ENCODE data around the gene STXBP5.

The STXBP5 gene

GRCh38 chr6:147204060-147204785 is at the start of gene STXBP5:
Gene STXBP5, plus strand, starts transcription at chr6:147204417. Its CDS starts 116 bp downstream, at chr6:147204533.
- DNase-seq (ENCODE audit: low spot score) = peak; percentile 34

- no peak for DNase-seq (ENCODE audit: low spot score)
These were observed 49.8 kb upstream of the STXBP5 start for GRCh38 chr6:147154454-147154853.

- no peak for DNase-seq (ENCODE audit: low spot score)
These were observed 48.0 kb upstream of the STXBP5 start for GRCh38 chr6:147156218-147156617.

GRCh38 chr6:147156799-147157382 is 47.3 kb upstream of the STXBP5 start:
- DNase-seq (ENCODE audit: low spot score) = no peak

GRCh38 chr6:147157930-147158329 is 46.3 kb upstream of the STXBP5 start:
- DNase-seq (ENCODE audit: low spot score) = no peak

GRCh38 chr6:147158881-147159280 is 45.3 kb upstream of the STXBP5 start:
- DNase-seq (ENCODE audit: low spot score) = no peak

GRCh38 chr6:147159536-147160374 is 44.5 kb upstream of the STXBP5 start:
- DNase-seq (ENCODE audit: low spot score) = no peak

- DNase-seq (ENCODE audit: low spot score) = no peak
These were observed 43.6 kb upstream of the STXBP5 start for GRCh38 chr6:147160593-147160992.

GRCh38 chr6:147161253-147161973 is 42.8 kb upstream of the STXBP5 start:
- DNase-seq (ENCODE audit: low spot score) = no peak

GRCh38 chr6:147161974-147162495 is 42.2 kb upstream of the STXBP5 start:
- no peak for DNase-seq (ENCODE audit: low spot score)

- no peak for DNase-seq (ENCODE audit: low spot score)
These were observed 39.5 kb upstream of the STXBP5 start for GRCh38 chr6:147164761-147165160.

GRCh38 chr6:147166360-147166944 is 37.8 kb upstream of the STXBP5 start:
- no peak for DNase-seq (ENCODE audit: low spot score)

- DNase-seq (ENCODE audit: low spot score) = no peak
These were observed 37.2 kb upstream of the STXBP5 start for GRCh38 chr6:147166992-147167391.

GRCh38 chr6:147167576-147168461 is 36.4 kb upstream of the STXBP5 start:
- no peak for DNase-seq (ENCODE audit: low spot score)

- DNase-seq (ENCODE audit: low spot score) = no peak
These were observed 34.7 kb upstream of the STXBP5 start for GRCh38 chr6:147169529-147169928.

GRCh38 chr6:147170269-147170668 is 33.9 kb upstream of the STXBP5 start:
- DNase-seq (ENCODE audit: low spot score) = no peak

- no peak for DNase-seq (ENCODE audit: low spot score)
These were observed 31.1 kb upstream of the STXBP5 start for GRCh38 chr6:147173140-147173539.

GRCh38 chr6:147173675-147174308 is 30.4 kb upstream of the STXBP5 start:
- no peak for DNase-seq (ENCODE audit: low spot score)

GRCh38 chr6:147176795-147177194 is 27.4 kb upstream of the STXBP5 start:
- no peak for DNase-seq (ENCODE audit: low spot score)

GRCh38 chr6:147177286-147177685 is 26.9 kb upstream of the STXBP5 start:
- no peak for DNase-seq (ENCODE audit: low spot score)
